ENCODE measurements around the gene CTBP2. TPM values are rescaled to one million over a fixed set of nuclear protein-coding genes. Genes with fewer than 3 reads are reported as not detected.

The CTBP2 gene
- total RNA-seq, 2 donors from 2014 or later, result 32.0 to 49.0 TPM

DNA sequence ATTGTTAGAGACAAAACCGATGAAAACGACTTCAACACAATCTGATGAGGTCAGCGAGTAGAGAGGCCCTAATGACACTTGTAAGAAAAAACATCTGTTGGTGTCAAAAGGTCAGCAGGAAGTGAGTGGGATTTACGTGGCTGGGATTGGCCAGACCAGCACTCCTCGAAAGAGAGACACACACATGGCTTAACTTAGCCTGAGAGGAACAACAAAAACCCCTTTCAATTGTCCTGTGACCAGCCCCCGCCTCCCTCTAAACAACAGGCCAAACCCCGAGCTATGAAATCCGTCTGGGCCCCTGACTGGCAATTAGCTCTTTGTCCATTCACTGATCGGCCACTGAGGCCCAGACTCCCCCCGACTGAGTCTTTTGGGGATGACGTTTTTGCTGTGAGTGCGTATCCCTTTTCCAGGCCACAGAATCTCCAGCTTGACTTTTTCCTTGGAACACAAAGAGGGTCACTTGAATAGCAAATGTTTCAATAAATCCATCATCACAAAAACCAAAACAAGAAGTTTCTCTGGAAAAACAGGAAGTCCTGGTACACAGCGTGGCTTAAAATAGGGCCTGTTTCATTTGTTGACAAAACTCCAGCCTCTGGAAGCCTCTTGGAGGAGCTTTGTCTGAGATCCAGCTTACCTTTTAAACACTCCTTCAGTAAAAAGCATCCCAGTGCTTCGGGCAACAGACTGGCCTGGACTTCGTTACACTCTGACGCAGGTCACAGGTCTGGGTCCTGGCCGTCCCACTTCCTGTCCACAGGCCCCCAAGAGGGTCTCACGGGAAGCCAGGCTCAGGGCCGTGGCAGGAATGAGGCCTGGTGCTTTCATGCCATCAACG, 103.0 kb downstream of the CTBP2 start:
- Histone ChIP-seq H3K27ac (peak overlapping the region; percentile 21 to 62 (median 45)), H3K9me3 (no peaks in the 10 kb centered on the region), H3K27me3 (no peaks in the 10 kb centered on the region), H3K4me3 (no peak overlapping the region), H3K4me1 (peaks cover 55% of the 10 kb centered on the region), H3K36me3 (replicated peaks in 1 of 2; ENCODE audit: insufficient read depth in 1 of 2, low read depth in 2 of 2) (no peaks in the 10 kb centered on the region)
- ATAC-seq, result peak; percentile 31
- no peak for TF ChIP-seq POLR2A (IDR thresholded peaks at IDR 0.05)
- TF ChIP-seq CTCF (IDR thresholded peaks at IDR 0.05), result no peak
- 41 to 49% methylated on average over 19 to 20 of the region's 20 CpGs for WGBS, 2 donors
- intact Hi-C loops (cut with DNase I), result loop anchor here (10.0 kb wide), 1 partner anchor 107 kb away; the partner anchor contains the start of gene CTBP2
- DNase-seq, result peak in 1 of 4 donors; percentile 59

DNA sequence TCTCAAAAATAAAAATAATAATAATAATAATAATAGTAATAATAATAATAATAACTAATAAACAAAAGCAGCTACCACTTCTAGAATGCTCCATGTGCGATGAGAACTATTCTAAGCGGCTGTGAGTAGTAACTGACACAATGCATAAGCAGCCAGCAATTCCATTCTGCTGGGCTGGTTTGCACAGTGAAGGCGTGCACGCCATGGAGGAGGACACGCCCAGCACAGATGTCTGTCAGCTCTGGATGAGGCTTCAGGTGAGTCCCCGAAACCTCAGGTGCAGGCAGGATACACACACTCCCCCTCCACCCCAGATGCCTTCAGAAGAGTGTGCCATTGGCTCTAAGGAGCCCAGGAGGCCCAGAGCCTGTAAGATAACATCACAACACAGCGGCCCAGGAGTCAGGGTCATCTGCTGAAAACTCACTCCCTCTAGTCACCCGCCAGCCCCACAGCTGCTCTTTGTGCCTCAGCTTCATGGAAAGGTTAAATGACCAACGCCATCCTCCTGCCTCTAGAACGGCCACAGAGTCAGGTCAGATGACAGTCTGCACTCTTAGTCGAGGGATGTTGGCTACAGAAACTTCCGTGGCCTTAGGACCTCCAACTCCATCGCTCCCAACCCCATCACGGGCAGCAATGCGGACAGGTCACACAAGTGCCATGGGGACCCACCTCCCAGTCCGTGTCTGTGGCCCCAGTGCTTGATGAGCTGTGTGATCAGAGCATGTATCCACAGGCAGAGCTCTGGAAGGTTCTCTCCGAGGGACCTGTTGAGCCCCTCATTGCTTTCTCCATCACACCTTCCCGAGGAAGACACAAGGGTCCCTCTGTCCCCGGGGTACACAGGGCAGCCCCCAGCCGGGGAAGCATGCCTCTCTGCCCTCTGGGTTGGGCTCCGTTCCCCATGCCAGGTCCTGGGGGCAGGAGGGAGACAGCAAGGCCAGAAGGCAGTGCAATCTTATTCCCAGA, 103.9 kb downstream of the CTBP2 start:
- H3K4me1 ChIP-seq, result peaks cover 46% of the 10 kb centered on the region
- TF ChIP-seq POLR2A (IDR thresholded peaks at IDR 0.05), result no peak
- no peak for TF ChIP-seq CTCF (IDR thresholded peaks at IDR 0.05)
- no peaks in the 10 kb centered on the region for H3K36me3 ChIP-seq (replicated peaks in 1 of 2; ENCODE audit: insufficient read depth in 1 of 2, low read depth in 2 of 2)
- no peaks in the 10 kb centered on the region for H3K9me3 ChIP-seq
- ATAC-seq, result no peak
- 85 to 87% methylated on average over 16 to 21 of the region's 21 CpGs for WGBS, 2 donors
- DNase-seq, result no peak
- no peak overlapping the region for H3K4me3 ChIP-seq
- H3K27me3 ChIP-seq, result no peaks in the 10 kb centered on the region
- H3K27ac ChIP-seq, result peak overlapping the region; percentile 31 to 62 (median 52)
- intact Hi-C loops (cut with DNase I), result loop anchor here (10.0 kb wide), 1 partner anchor 108 kb away; the partner anchor contains the start of gene CTBP2

DNA sequence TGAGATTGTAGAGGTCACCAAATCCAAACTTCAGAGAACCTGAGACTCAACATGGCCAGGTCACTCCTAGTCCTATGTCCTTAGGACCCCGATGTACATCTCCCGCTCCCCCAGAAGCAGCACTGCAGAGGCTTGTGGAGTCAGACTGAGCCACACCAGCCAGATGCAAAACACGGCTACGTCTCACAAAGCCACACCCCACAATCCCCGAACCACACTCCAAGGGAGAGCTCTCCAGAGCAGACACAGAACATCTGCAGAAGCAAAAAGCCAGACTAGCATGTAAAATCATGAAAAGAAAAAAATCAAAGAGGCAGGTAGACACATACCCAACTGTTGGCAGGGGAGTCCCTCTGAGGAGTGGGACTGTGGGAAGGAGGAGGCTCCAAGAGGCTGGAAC, 104.9 kb downstream of the CTBP2 start:
- Histone ChIP-seq H3K27me3 (no peaks in the 10 kb centered on the region), H3K36me3 (replicated peaks in 1 of 2; ENCODE audit: insufficient read depth in 1 of 2, low read depth in 2 of 2) (no peaks in the 10 kb centered on the region), H3K4me3 (no peak overlapping the region), H3K4me1 (peaks cover 36% of the 10 kb centered on the region), H3K27ac (no peak overlapping the region), H3K9me3 (no peaks in the 10 kb centered on the region)
- no peak for TF ChIP-seq POLR2A (IDR thresholded peaks at IDR 0.05)
- no peak for TF ChIP-seq CTCF (IDR thresholded peaks at IDR 0.05)
- WGBS, 2 donors, result 76 to 81% methylated on average over 5 of the region's 5 CpGs
- DNase-seq, result no peak
- intact Hi-C loops (cut with DNase I), result loop anchor here (10.0 kb wide), 1 partner anchor 109 kb away; the partner anchor contains the start of gene CTBP2
- ATAC-seq, result no peak

- Histone ChIP-seq H3K27ac (no peak overlapping the region), H3K9me3 (no peaks in the 10 kb centered on the region), H3K4me3 (no peak overlapping the region), H3K27me3 (no peaks in the 10 kb centered on the region), H3K36me3 (replicated peaks in 1 of 2; ENCODE audit: insufficient read depth in 1 of 2, low read depth in 2 of 2) (no peaks in the 10 kb centered on the region), H3K4me1 (peaks cover 32% of the 10 kb centered on the region)
- TF ChIP-seq POLR2A (IDR thresholded peaks at IDR 0.05) (no peak), CTCF (IDR thresholded peaks at IDR 0.05) (no peak)
- DNase-seq (no peak), ATAC-seq (no peak)
- intact Hi-C loops (cut with DNase I), result loop anchor here (10.0 kb wide), 1 partner anchor 110 kb away; the partner anchor contains the start of gene CTBP2
- 83 to 89% methylated on average over 9 of the region's 9 CpGs for WGBS, 2 donors
These were observed 105.6 kb downstream of the CTBP2 start for GRCh38 chr10:125054669-125055268.
